LNCAP (cell line): ENCODE measurements around the gene PRH1.
A peak's percentile ranks its signal among the peaks of the same experiment; 100 is the strongest.

ENCODE experiments used
- TF ChIP-seq, protein P1 (sequence below): fragments of 450-650 bp; IDR thresholded peaks from 2 replicates; pipeline ENCODE4 v1.5.1; 2017; ENCODE audit warnings: mild to moderate bottlenecking

Gene PRH1

GRCh38 chr12:10900972-10901371, 16.9 kb upstream of the PRH1 start:
- TF ChIP-seq, protein P1, sequence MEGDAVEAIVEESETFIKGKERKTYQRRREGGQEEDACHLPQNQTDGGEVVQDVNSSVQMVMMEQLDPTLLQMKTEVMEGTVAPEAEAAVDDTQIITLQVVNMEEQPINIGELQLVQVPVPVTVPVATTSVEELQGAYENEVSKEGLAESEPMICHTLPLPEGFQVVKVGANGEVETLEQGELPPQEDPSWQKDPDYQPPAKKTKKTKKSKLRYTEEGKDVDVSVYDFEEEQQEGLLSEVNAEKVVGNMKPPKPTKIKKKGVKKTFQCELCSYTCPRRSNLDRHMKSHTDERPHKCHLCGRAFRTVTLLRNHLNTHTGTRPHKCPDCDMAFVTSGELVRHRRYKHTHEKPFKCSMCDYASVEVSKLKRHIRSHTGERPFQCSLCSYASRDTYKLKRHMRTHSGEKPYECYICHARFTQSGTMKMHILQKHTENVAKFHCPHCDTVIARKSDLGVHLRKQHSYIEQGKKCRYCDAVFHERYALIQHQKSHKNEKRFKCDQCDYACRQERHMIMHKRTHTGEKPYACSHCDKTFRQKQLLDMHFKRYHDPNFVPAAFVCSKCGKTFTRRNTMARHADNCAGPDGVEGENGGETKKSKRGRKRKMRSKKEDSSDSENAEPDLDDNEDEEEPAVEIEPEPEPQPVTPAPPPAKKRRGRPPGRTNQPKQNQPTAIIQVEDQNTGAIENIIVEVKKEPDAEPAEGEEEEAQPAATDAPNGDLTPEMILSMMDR = no peak

- TF ChIP-seq, protein P1 = no peak
Measured at GRCh38 chr12:10900530-10900929, 16.5 kb upstream of the PRH1 start.

GRCh38 chr12:10896854-10897253, 12.8 kb upstream of the PRH1 start:
- TF ChIP-seq, protein P1 = no peak

- TF ChIP-seq, protein P1 = no peak
Measured at GRCh38 chr12:10891937-10892336, 7.9 kb upstream of the PRH1 start.

DNA sequence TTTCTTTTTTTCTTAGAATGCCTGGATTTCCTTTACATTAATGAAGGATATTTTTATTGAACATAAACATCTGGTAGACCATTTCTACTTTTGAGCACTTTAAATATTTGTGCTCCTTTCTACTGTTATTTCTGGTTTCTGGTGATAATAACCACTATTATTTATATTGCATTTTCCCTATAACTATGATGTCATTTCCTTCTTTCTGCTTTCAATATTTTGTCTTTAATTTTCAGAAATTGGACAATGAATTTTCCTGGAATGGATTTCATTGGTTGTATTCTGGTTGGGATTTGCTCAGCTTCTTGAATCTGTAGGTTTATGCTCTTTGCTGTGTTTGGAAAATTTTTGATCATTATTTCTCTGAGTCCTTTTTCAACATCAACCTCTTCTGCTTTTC, 5.2 kb upstream of the PRH1 start:
- TF ChIP-seq, protein P1 = no peak

DNA sequence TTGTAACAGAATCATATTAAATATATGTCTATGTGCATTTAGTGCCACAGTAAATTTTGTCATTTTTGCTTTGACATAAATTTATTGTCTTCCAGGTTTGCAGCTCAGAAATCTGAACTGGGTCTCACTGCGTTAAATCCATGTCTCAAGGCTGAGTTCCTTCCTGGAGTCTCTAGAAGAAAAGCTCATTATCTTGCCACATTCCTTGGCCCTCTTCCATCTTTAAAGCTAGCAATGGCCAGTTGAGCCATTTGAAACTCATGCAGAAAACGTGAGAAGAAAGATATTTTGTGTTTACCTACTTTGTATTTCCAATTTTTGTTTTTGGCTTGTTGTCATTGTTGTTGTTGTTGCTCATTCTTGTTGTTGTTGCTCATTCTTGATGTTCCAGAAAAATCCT, 10.7 kb downstream of the PRH1 start:
- TF ChIP-seq, protein P1 = no peak

GRCh38 chr12:10867381-10867780, 16.7 kb downstream of the PRH1 start:
- TF ChIP-seq, protein P1 = peak; percentile 81

DNA sequence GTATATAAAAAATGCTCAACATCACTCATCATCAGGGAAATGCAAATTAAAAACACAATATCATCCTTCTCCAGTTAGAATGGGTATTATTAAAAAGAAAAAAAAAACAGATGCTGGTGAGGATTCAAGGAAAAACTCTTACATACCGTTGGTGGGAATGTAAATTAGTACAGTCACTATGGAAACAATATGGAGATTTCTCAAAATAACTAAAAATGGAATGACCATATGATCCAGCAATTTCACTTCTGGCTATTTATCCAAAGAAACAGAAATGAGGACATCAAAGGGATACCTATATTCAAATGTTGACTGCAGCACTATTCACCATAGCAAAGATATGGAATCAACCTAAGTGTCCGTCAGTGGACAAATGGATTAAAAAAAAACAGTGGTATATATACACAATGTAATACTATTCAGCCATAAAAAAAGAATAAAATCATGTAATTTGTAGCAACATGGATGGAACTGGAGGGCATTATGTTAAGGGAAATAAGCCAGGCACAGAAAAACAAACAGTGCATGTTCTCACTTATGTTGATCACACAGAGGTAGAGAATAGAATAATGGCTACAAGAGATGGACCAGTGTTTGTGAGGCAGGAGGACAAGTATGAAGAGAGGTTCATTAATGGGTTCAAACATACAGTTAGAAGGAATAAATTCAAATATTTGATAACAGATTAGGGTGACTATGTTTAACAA, 20.4 kb downstream of the PRH1 start:
- TF ChIP-seq, protein P1 = no peak
